Upper lobe of left lung (tissue), 4 donors: Measurements from ENCODE around the gene CABLES1.

Source experiments
- POLR2A ChIP-seq, 4 donors: fragments of 450-650 bp; IDR thresholded peaks; one replicate each; pipeline ENCODE4 v1.5.1; 2016 to 2017; ENCODE audit warnings: antibody characterized with exemption in 4 of 4, mild to moderate bottlenecking in 2 of 4
- TF ChIP-seq, protein P1 (sequence below), 6 experiments: fragments of 450-650 bp in 4 of 6; fragments of 200-600 bp in 2 of 6; sonication (generic) in 2 of 6; IDR thresholded peaks; one replicate each; pipeline ENCODE4 v1.5.1; 2016 to 2019; ENCODE audit warnings: antibody characterized with exemption in 6 of 6

DNA sequence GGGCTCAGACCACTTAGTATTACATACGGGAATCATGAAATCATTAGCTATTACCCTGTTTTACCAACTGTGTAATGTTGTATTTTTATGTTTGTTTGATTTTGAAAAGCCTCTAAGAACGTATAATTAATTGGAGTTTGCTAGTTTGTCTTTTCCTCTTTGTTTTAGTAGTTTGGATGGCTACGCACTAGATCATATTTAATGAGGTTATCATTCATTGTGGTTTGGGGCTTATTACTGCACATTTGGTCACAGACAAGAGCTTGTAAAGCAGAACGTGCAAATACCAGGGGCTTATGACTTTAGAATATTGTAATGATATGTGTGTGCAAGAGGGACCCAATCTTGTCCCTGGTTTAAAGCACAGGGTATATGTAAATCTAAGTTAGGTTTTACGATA is 10.3 kb downstream of the CABLES1 start:
- TF ChIP-seq POLR2A (IDR thresholded peaks at IDR 0.05): no peak
- TF ChIP-seq, protein P1, sequence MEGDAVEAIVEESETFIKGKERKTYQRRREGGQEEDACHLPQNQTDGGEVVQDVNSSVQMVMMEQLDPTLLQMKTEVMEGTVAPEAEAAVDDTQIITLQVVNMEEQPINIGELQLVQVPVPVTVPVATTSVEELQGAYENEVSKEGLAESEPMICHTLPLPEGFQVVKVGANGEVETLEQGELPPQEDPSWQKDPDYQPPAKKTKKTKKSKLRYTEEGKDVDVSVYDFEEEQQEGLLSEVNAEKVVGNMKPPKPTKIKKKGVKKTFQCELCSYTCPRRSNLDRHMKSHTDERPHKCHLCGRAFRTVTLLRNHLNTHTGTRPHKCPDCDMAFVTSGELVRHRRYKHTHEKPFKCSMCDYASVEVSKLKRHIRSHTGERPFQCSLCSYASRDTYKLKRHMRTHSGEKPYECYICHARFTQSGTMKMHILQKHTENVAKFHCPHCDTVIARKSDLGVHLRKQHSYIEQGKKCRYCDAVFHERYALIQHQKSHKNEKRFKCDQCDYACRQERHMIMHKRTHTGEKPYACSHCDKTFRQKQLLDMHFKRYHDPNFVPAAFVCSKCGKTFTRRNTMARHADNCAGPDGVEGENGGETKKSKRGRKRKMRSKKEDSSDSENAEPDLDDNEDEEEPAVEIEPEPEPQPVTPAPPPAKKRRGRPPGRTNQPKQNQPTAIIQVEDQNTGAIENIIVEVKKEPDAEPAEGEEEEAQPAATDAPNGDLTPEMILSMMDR (IDR thresholded peaks at IDR 0.05): no peak
